Right lobe of liver (tissue), 6 donors: ENCODE measurements around the gene PSD. TPM values are rescaled to one million over a fixed set of nuclear protein-coding genes. Genes with fewer than 3 reads are reported as not detected.

ENCODE experiments used
- ATAC-seq, 4 donors: fragments of 200-7000 bp; cut with Tn5 transposase; one replicate each; pipeline ENCODE4 v1.9.1; 2020; ENCODE audit warnings: mild to moderate bottlenecking in 4 of 4, moderate library complexity in 4 of 4
- DNase-seq, 3 donors: peaks; one replicate each; pipeline ENCODE4 v3.0.0-alpha.2; 2020
- H3K27ac ChIP-seq, 3 donors: fragments of 200-600 bp; one replicate each; pipeline ENCODE4 v1.8.0; 2022
- H3K27me3 ChIP-seq, 2 donors: fragments of 200-600 bp; one replicate each; pipeline ENCODE4 v1.8.0; 2022
- H3K36me3 ChIP-seq, 4 donors: fragments of 200-600 bp; sonication (generic) in 1 of 4; one replicate each; pipeline versions ENCODE4 v1.5.1 to v1.8.0; 2017 to 2022; ENCODE audit warnings: control low read depth in 1 of 4
- H3K4me1 ChIP-seq, 4 donors: fragments of 200-600 bp; sonication (generic) in 1 of 4; one replicate each; pipeline versions ENCODE4 v1.5.1 to v1.8.0; 2017 to 2022; ENCODE audit warnings: control low read depth in 1 of 4
- H3K4me3 ChIP-seq, 3 donors: fragments of 200-600 bp; one replicate each; pipeline ENCODE4 v1.8.0; 2022
- H3K9me3 ChIP-seq, 4 donors: fragments of 200-600 bp; sonication (generic) in 1 of 4; one replicate each; pipeline versions ENCODE4 v1.5.1 to v1.8.0; 2017 to 2022; ENCODE audit warnings: control low read depth in 1 of 4
- CTCF ChIP-seq, 4 donors: fragments of 200-600 bp in 3 of 4; fragments of 450-650 bp in 1 of 4; IDR thresholded peaks; one replicate each; pipeline versions ENCODE4 v1.5.1 to v1.8.0; 2016 to 2022; ENCODE audit warnings: antibody characterized with exemption in 4 of 4, mild to moderate bottlenecking in 2 of 4
- POLR2A ChIP-seq: fragments of 450-650 bp; IDR thresholded peaks from one replicate; pipeline ENCODE4 v1.6.1; 2017; ENCODE audit warnings: antibody characterized with exemption, mild to moderate bottlenecking
- WGBS: methylation state at CpG from one replicate; pipeline ENCODE4 v1.1.6; 2018; ENCODE audit warnings: low coverage, low lambda C conversion rate; ENCODE audit not compliant: insufficient coverage; ENCODE audit errors: missing lambda C conversion rate; 5-methylcytosine and 5-hydroxymethylcytosine counted together
- intact Hi-C, 2 donors: fragments of 100-400 bp; cut with DNase I; formaldehyde crosslinking; loops; one replicate each; pipeline versions ENCODE4 v1.11.2 to v1.14.1; 2022
- total RNA-seq, 6 experiments: library from RNA; depleted of rRNA in 2 of 6; stranded (reverse); fragments of >200 nt in 2 of 6; fragmentation: NEBNext Ultra II Directional in 3 of 6; extraction: Animal tissue kit (Norgen Biotek cat#: 25700) in 3 of 6; gene quantifications; one replicate each; pipeline versions ENCODE4 v1.1.0 to v1.2.4, GENCODE V29; 2016 to 2023
- donor health status: DM: no; HTN: yes; CAD: no.
- donor health status: DM: no; HTN: no; CAD: no.
- donor health status: DM: no; HTN: no; CAD: no.
- donor health status: DM: no; HTN: yes; CAD: no.
- donor health status: DM: no; HTN: yes; CAD: no.

The PSD gene
- total RNA-seq, 6 experiments from 2014 or later: 0.12 to 4.6 (median 1.3) TPM

- H3K4me3 ChIP-seq: peak overlapping the region; percentile 62 to 92 (median 77)
- H3K4me1 ChIP-seq: peaks cover 0 to 24% (median 3%) of the 10 kb centered on the region in 4 donors
- ATAC-seq: peak; percentile 75 to 87 (median 78)
- H3K36me3 ChIP-seq: no peaks in the 10 kb centered on the region
- intact Hi-C loops: no loop called here
- H3K9me3 ChIP-seq: no peaks in the 10 kb centered on the region
- H3K27ac ChIP-seq: peak overlapping the region; percentile 54 to 76 (median 66)
- H3K27me3 ChIP-seq: no peaks in the 10 kb centered on the region
- DNase-seq: peak; percentile 81 to 90 (median 87)
- no peak for TF ChIP-seq POLR2A
- TF ChIP-seq CTCF (IDR thresholded peaks at IDR 0.05): no peak
- 5% methylated on average over 28 of the region's 30 CpGs for WGBS
These were observed 30.9 kb upstream of the PSD start for GRCh38 chr10:102449321-102450123.

- intact Hi-C loops: no loop called here
- 52% methylated on average over 2 of the region's 2 CpGs for WGBS
- ATAC-seq: no peak
These were observed 26.3 kb upstream of the PSD start for GRCh38 chr10:102444851-102445250.

GRCh38 chr10:102438374-102438773, 19.8 kb upstream of the PSD start:
- H3K4me3 ChIP-seq: no peak overlapping the region
- intact Hi-C loops: no loop called here
- WGBS: 100% methylated on average over 1 of the region's 1 CpG
- H3K36me3 ChIP-seq: no peaks in the 10 kb centered on the region
- H3K9me3 ChIP-seq: no peaks in the 10 kb centered on the region
- no peak for ATAC-seq
- TF ChIP-seq CTCF (IDR thresholded peaks at IDR 0.05): no peak
- TF ChIP-seq POLR2A: no peak
- H3K27ac ChIP-seq: no peak overlapping the region
- no peaks in the 10 kb centered on the region for H3K27me3 ChIP-seq
- H3K4me1 ChIP-seq: peaks cover 0 to 12% (median 5%) of the 10 kb centered on the region in 4 donors
- no peak for DNase-seq

More at GRCh38 chr10:102444851-102445250, 26.3 kb upstream of the PSD start:
- H3K36me3 ChIP-seq: no peaks in the 10 kb centered on the region
- no peaks in the 10 kb centered on the region for H3K27me3 ChIP-seq
- H3K4me3 ChIP-seq: no peak overlapping the region
- no peak overlapping the region for H3K27ac ChIP-seq
- no peaks in the 10 kb centered on the region for H3K9me3 ChIP-seq
- TF ChIP-seq POLR2A (no peak), CTCF (IDR thresholded peaks at IDR 0.05) (no peak)
- peaks cover 0 to 3% (median 0%) of the 10 kb centered on the region in 4 donors for H3K4me1 ChIP-seq
- no peak for DNase-seq

GRCh38 chr10:102437515-102437914, 18.9 kb upstream of the PSD start:
- peaks cover 0 to 12% (median 5%) of the 10 kb centered on the region in 4 donors for H3K4me1 ChIP-seq
- no peaks in the 10 kb centered on the region for H3K9me3 ChIP-seq
- ATAC-seq: no peak
- no peak for DNase-seq
- intact Hi-C loops: no loop called here
- no peaks in the 10 kb centered on the region for H3K36me3 ChIP-seq
- H3K27ac ChIP-seq: no peak overlapping the region
- no peak overlapping the region for H3K4me3 ChIP-seq
- H3K27me3 ChIP-seq: no peaks in the 10 kb centered on the region
- no peak for TF ChIP-seq CTCF (IDR thresholded peaks at IDR 0.05)
- TF ChIP-seq POLR2A: no peak
- WGBS: 94% methylated on average over 3 of the region's 3 CpGs
